Measurements from ENCODE around the gene SPIN2A. TPM values are rescaled to one million over a fixed set of nuclear protein-coding genes. Genes with fewer than 3 reads are reported as not detected.
"Not testable (repeated sequence)": the region's sequence is repeated elsewhere in the genome, so short reads cannot be mapped to it uniquely, and the experiment has no call there.

The SPIN2A gene
- total RNA-seq, 1 donor from 2014 or later, result 0.74 TPM

GRCh38 chrX:57132046-57132445, 5.2 kb downstream of the SPIN2A start:
- DNase-seq (no peak), ATAC-seq (no peak)
- Histone ChIP-seq H3K4me3 (no peak overlapping the region), H3K27me3 (ENCODE audit: low read depth) (no peaks in the 10 kb centered on the region), H3K4me1 (no peaks in the 10 kb centered on the region), H3K27ac (no peak overlapping the region), H3K9me3 (no peaks in the 10 kb centered on the region), H3K36me3 (no peaks in the 10 kb centered on the region)
- no peak for TF ChIP-seq CTCF (IDR thresholded peaks at IDR 0.05)
- intact Hi-C loops (cut with DNase I), result no loop called here

GRCh38 chrX:57121816-57122215, 15.4 kb downstream of the SPIN2A start:
- Histone ChIP-seq H3K4me1 (no peaks in the 10 kb centered on the region), H3K27me3 (ENCODE audit: low read depth) (no peaks in the 10 kb centered on the region), H3K4me3 (peak overlapping the region; percentile 64), H3K36me3 (no peaks in the 10 kb centered on the region), H3K27ac (peak overlapping the region; percentile 73), H3K9me3 (no peaks in the 10 kb centered on the region)
- intact Hi-C loops (cut with DNase I), result no loop called here
- TF ChIP-seq CTCF (IDR thresholded peaks at IDR 0.05), result no peak
- no peak for DNase-seq
- no peak for ATAC-seq

GRCh38 chrX:57121162-57121755, 15.9 kb downstream of the SPIN2A start, which contains the start of gene SPIN2B:
TSS of gene SPIN2B (minus strand) at chrX:57121548.
- no peaks in the 10 kb centered on the region for H3K4me1 ChIP-seq
- ATAC-seq (peak; percentile 99), DNase-seq (peak; percentile 87)
- peak within 1 kb of the TSS; percentile 73 for H3K27ac ChIP-seq
- peak within 1 kb of the TSS; percentile 64 for H3K4me3 ChIP-seq
- no peaks in the 10 kb centered on the region for H3K9me3 ChIP-seq
- H3K36me3 ChIP-seq, result no peaks in the 10 kb centered on the region
- H3K27me3 ChIP-seq (ENCODE audit: low read depth), result no peaks in the 10 kb centered on the region
- intact Hi-C loops (cut with DNase I), result no loop called here
- no peak for TF ChIP-seq CTCF (IDR thresholded peaks at IDR 0.05)

GRCh38 chrX:57120619-57121161, 16.5 kb downstream of the SPIN2A start:
- peak in 1 of 2 donors; percentile 29 for ATAC-seq
- DNase-seq, result not testable (repeated sequence)

GRCh38 chrX:57119416-57119815, 17.8 kb downstream of the SPIN2A start:
- DNase-seq (no peak), ATAC-seq (no peak)
- Histone ChIP-seq H3K4me1 (no peaks in the 10 kb centered on the region), H3K9me3 (no peaks in the 10 kb centered on the region), H3K4me3 (no peak overlapping the region), H3K27ac (no peak overlapping the region), H3K27me3 (ENCODE audit: low read depth) (no peaks in the 10 kb centered on the region), H3K36me3 (no peaks in the 10 kb centered on the region)
- no peak for TF ChIP-seq CTCF (IDR thresholded peaks at IDR 0.05)
- intact Hi-C loops (cut with DNase I), result no loop called here

More at GRCh38 chrX:57120619-57121161, 16.5 kb downstream of the SPIN2A start:
- H3K27me3 ChIP-seq (ENCODE audit: low read depth); intact Hi-C loops (cut with DNase I); H3K36me3 ChIP-seq; H3K4me1 ChIP-seq; H3K9me3 ChIP-seq: not testable (repeated sequence)
- H3K27ac ChIP-seq, result peak overlapping the region; percentile 73
- H3K4me3 ChIP-seq, result peak overlapping the region; percentile 64

- H3K9me3 ChIP-seq; H3K27ac ChIP-seq; H3K36me3 ChIP-seq; H3K27me3 ChIP-seq (ENCODE audit: low read depth); DNase-seq; H3K4me1 ChIP-seq; ATAC-seq; H3K4me3 ChIP-seq; intact Hi-C loops (cut with DNase I): not testable (repeated sequence)
These were observed 19.6 kb downstream of the SPIN2A start for GRCh38 chrX:57117566-57117965.

Measured in lower lobe of right lung (tissue), 2 donors.